Fibroblast of lung (primary cell): ENCODE measurements around the gene TMEM167B. TPM values are rescaled to one million over a fixed set of nuclear protein-coding genes. Genes with fewer than 3 reads are reported as not detected.

Experiments used
- DNase-seq, 2 donors: peaks; one replicate each; pipeline versions ENCODE4 v3.0.0 to v3.0.0-alpha.2; 2010; ENCODE audit warnings: low read depth in 2 of 2
- H2AFZ ChIP-seq: 2 replicates; pipeline ENCODE4 v1.5.1; 2012; ENCODE audit warnings: low read length, control low read depth, inconsistent platforms
- H3K27ac ChIP-seq: 2 replicates; pipeline ENCODE4 v1.5.1; 2011; ENCODE audit warnings: low read length, control low read depth; ENCODE audit not compliant: insufficient read depth
- H3K27me3 ChIP-seq: 2 replicates; pipeline ENCODE4 v1.5.1; 2011; ENCODE audit warnings: mild to moderate bottlenecking, low read length; ENCODE audit not compliant: control insufficient read depth, insufficient read depth
- H3K36me3 ChIP-seq: 2 replicates; pipeline ENCODE4 v1.5.1; 2011; ENCODE audit warnings: low read length; ENCODE audit not compliant: control insufficient read depth, insufficient read depth
- H3K4me1 ChIP-seq: 2 replicates; pipeline ENCODE4 v1.5.1; 2011; ENCODE audit warnings: low read length; ENCODE audit not compliant: control insufficient read depth, insufficient read depth; ENCODE audit errors: extremely low read depth
- H3K4me2 ChIP-seq: 2 replicates; pipeline ENCODE4 v1.5.1; 2011; ENCODE audit warnings: low read length, control low read depth; ENCODE audit not compliant: insufficient read depth; ENCODE audit errors: extremely low read depth
- H3K4me3 ChIP-seq, 4 experiments: fragments of 200-600 bp in 1 of 4; sonication (generic) in 1 of 4; replicated peaks in 1 of 4; 2 replicates each; pipeline ENCODE4 v1.5.1; 2011 to 2016; ENCODE audit warnings: low read length in 4 of 4, low read depth in 3 of 4, mild to moderate bottlenecking in 3 of 4, control low read depth in 2 of 4, inconsistent platforms in 1 of 4, mixed read lengths in 1 of 4; ENCODE audit not compliant: insufficient read depth in 1 of 4; ENCODE audit errors: control extremely low read depth in 1 of 4
- H3K79me2 ChIP-seq: 2 replicates; pipeline ENCODE4 v1.5.1; 2012; ENCODE audit warnings: mild to moderate bottlenecking, low read length, inconsistent platforms; ENCODE audit not compliant: control insufficient read depth, insufficient read depth
- H3K9ac ChIP-seq: 2 replicates; pipeline ENCODE4 v1.5.1; 2011; ENCODE audit warnings: mild to moderate bottlenecking, low read length, control low read depth; ENCODE audit not compliant: insufficient read depth
- H3K9me3 ChIP-seq: 2 replicates; pipeline ENCODE4 v1.5.1; 2012; ENCODE audit warnings: low read depth, low read length; ENCODE audit not compliant: control insufficient read depth, insufficient read depth
- H4K20me1 ChIP-seq: 2 replicates; pipeline ENCODE4 v1.5.1; 2011; ENCODE audit warnings: low read length; ENCODE audit not compliant: control insufficient read depth, insufficient read depth; ENCODE audit errors: extremely low read depth
- CTCF ChIP-seq, 2 donors: IDR thresholded peaks in 1 of 2; conservative IDR thresholded peaks in 1 of 2; 1 replicate in 1 of 2; 2 replicates in 1 of 2; pipeline ENCODE4 v1.5.1; 2011 to 2012; ENCODE audit warnings: low read length in 2 of 2, control low read depth in 1 of 2, inconsistent platforms in 1 of 2, low read depth in 1 of 2, mild to moderate bottlenecking in 1 of 2
- EZH2 ChIP-seq: IDR thresholded peaks from 2 replicates; pipeline ENCODE4 v1.5.1; 2012; ENCODE audit warnings: low read length, control low read depth, mild to moderate bottlenecking; ENCODE audit errors: missing control alignments
- polyA plus RNA-seq, 2 donors: library from polyadenylated mRNA; depleted of rRNA in 1 of 2; stranded (reverse) in 1 of 2; unstranded in 1 of 2; fragments of >200 nt; gene quantifications; 2 replicates each; pipeline ENCODE4 v1.2.1, GENCODE V29; 2011 to 2012; ENCODE audit warnings: missing spikeins in 1 of 2
- total RNA-seq: library from RNA; depleted of rRNA; stranded (reverse); fragments of >200 nt; gene quantifications from 2 replicates; pipeline ENCODE4 v1.2.1, GENCODE V29; 2014

TMEM167B gene
- total and polyA plus RNA-seq, 2 donors (not counting 1 experiment from before 2014, with no cell fraction given), result 35.3 to 52.2 TPM

GRCh38 chr1:109061183-109061582, 29.4 kb upstream of the TMEM167B start:
- no peak overlapping the region for H3K4me2 ChIP-seq
- no peaks in the 10 kb centered on the region for H3K27me3 ChIP-seq
- H3K36me3 ChIP-seq, result peaks cover 1% of the 10 kb centered on the region
- no peak overlapping the region for H2AFZ ChIP-seq
- DNase-seq, result no peak
- H3K9ac ChIP-seq, result no peak overlapping the region
- no peaks in the 10 kb centered on the region for H3K79me2 ChIP-seq
- TF ChIP-seq EZH2 (no peak), CTCF (conservative IDR thresholded peaks at IDR 0.05 in 1 of 2, IDR thresholded peaks at IDR 0.05 in 1 of 2; ENCODE audit: low read depth in 1 of 2, low read length in 2 of 2) (no peak)
- no peaks in the 10 kb centered on the region for H3K9me3 ChIP-seq
- no peak overlapping the region for H3K4me3 ChIP-seq
- no peaks in the 10 kb centered on the region for H4K20me1 ChIP-seq
- H3K4me1 ChIP-seq, result no peaks in the 10 kb centered on the region
- no peak overlapping the region for H3K27ac ChIP-seq

- Histone ChIP-seq H3K9ac (no peak overlapping the region), H3K27me3 (no peaks in the 10 kb centered on the region), H4K20me1 (no peaks in the 10 kb centered on the region), H3K27ac (no peak overlapping the region), H3K36me3 (peaks cover 5% of the 10 kb centered on the region), H2AFZ (no peak overlapping the region), H3K4me3 (no peak overlapping the region), H3K4me1 (no peaks in the 10 kb centered on the region), H3K9me3 (no peaks in the 10 kb centered on the region), H3K4me2 (no peak overlapping the region), H3K79me2 (peaks cover 20% of the 10 kb centered on the region)
- DNase-seq, result no peak
- TF ChIP-seq EZH2 (no peak), CTCF (conservative IDR thresholded peaks at IDR 0.05 in 1 of 2, IDR thresholded peaks at IDR 0.05 in 1 of 2; ENCODE audit: low read depth in 1 of 2, low read length in 2 of 2) (no peak)
These were observed 25.4 kb upstream of the TMEM167B start for GRCh38 chr1:109065137-109065536.

- no peak for DNase-seq
- Histone ChIP-seq H3K27ac (no peak overlapping the region), H4K20me1 (no peaks in the 10 kb centered on the region), H3K9ac (no peak overlapping the region), H3K79me2 (peaks cover 42% of the 10 kb centered on the region), H3K4me3 (no peak overlapping the region), H3K9me3 (no peaks in the 10 kb centered on the region), H3K27me3 (no peaks in the 10 kb centered on the region), H2AFZ (no peak overlapping the region), H3K36me3 (peaks cover 5% of the 10 kb centered on the region), H3K4me1 (no peaks in the 10 kb centered on the region), H3K4me2 (no peak overlapping the region)
- TF ChIP-seq EZH2, result no peak
These were observed 22.7 kb upstream of the TMEM167B start for GRCh38 chr1:109067883-109068282.
